Measurements from ENCODE around the gene CDK5RAP2.
"Not testable (repeated sequence)": the region's sequence is repeated elsewhere in the genome, so short reads cannot be mapped to it uniquely, and the experiment has no call there.

Gene CDK5RAP2

DNA sequence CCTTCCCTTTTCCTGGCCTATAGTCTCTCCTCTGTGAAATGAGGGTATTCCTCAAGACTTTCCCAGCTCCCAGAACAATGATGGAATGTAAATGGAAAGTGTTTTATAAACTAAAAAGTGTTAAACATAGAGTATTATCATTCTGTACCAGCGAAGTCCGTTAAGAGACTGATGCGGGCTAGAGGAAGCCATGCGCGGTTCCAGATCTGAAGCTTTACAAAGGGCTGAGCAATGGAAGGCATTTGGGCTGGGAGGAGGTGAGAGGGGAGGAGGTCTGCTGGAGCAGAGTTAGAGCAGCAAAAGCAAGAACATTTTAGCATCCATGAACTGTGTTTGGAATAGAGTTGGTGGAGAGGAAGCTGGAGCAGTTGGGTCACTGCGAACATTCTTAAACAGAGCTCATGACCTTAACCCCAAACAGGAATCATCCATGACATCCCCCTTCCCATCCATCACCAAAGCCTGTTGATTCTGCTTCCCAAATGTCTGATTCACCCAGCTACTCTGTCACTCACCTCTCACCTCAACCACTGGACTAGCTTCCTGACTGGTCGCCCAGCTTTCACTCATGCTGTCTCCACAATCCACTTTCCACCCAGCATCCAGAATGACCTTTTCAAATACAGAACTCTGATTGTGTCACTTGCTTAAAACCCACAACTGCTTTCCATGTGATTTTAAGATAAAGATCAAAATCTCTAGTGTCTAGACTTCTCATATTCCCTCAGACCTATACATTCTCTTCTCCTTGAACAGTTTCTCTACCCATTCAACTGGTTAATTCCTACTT is 37.1 kb downstream of the CDK5RAP2 start:
- DNase-seq: no peak

DNA sequence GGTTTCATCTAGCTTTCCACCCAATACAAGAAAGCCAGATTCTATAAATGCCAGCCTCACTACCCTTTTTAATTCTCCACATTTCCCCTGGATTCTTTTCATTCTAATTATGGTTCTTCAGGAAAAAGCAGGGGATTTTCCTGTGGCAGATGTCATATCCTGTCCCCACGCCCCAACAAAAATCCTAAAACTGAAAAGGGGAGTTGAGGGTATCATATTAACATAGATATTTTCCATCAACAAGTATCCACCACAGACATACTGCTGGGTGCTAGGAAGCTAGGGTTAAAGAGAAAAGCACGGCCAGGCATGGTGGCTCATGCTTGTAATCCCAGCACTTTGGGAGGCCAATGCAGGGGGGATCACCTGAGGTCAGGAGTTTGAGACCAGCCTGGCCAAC is 38.0 kb downstream of the CDK5RAP2 start:
- DNase-seq: no peak

DNA sequence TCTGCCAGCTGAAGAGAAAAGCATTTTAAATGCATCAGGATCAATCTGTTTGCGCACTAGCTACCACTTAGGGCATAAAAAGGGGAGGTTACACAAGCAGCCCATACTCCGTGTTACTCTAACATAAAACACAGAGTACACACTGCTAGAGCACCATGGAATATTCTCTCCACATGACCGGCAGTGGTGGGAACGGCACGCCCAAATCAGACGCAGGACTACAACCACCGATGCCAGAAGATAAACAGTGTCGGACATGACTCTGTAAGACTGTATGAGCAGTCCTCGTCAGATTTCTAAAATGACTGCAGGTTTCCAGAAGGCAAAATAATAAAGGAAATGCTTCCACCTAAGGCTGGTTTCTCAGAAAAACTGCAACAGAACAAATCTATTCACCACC is 40.0 kb downstream of the CDK5RAP2 start:
- no peak for DNase-seq

DNA sequence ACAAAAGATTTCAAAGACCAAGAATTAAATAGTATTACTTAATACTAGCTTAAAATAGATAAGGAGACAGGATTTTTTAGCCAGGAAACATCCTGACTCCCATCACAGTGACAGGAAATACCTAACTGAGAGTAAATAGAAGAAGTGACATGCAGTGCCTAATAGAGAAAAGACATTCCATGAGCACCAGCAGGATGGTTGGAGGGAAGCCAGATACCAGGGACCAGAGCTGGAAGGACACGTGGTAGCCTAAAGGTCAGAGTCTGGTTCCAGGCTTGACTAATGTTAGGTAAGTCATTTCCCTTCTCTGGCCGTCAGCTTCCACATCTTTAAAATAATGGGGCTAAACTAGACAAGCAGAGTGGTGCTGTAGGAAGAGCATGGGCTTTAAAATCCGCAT is 41.6 kb downstream of the CDK5RAP2 start:
- no peak for DNase-seq

DNA sequence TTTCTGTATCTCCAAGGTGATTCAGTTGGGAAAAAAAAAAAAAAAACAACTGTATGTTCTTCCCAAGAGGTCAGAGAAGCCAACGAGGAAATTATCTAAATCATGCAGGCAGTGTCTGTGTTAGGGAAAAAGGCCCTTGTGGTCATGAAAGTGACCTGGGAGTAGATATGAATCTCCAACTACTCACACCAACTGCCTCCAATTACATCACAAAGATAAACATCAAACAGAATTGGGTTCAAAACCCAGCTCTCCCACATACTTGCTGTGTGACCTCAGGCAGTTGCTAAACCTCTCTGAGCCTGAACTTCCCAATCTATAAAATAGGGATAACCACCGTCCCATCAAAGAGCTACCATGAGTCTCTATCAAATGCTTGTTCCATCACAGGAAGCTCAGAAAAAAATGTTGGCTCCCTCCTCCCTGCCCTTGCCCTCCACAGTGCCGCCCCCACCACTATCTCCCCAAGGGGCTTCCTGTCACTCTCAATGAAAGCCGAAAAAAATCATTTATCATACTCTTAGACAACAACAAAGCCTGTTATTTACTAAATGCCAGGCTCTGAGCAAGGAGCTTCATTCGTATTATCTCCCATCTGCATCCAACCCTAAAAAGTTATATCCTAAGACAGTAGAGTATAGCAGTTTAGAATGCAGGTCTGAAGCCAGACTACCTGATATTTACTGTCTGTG is 42.9 kb downstream of the CDK5RAP2 start:
- DNase-seq: no peak

GRCh38 chr9:120536094-120536493 is 43.9 kb downstream of the CDK5RAP2 start:
- DNase-seq: no peak

GRCh38 chr9:120534266-120534665 is 45.7 kb downstream of the CDK5RAP2 start:
- no peak for DNase-seq

DNA sequence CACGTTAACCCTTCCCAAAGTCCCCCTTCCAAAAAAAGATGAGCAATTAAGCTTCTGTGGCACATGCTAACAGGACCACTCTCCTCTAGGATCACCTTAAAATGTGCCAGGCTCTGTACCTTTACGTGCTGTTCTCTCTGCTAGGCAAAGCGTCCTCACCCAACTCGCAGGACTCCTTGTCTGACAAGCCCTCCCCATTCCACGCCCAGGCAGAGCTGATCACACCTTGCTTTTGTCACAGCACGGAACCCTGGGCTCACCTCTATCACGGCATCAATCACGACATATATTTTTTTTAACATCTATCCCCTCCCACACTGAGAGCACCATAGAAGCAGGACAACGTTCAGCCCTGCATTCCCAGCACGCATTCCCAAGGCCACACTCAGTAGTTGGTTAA is 47.1 kb downstream of the CDK5RAP2 start:
- DNase-seq: no peak

DNA sequence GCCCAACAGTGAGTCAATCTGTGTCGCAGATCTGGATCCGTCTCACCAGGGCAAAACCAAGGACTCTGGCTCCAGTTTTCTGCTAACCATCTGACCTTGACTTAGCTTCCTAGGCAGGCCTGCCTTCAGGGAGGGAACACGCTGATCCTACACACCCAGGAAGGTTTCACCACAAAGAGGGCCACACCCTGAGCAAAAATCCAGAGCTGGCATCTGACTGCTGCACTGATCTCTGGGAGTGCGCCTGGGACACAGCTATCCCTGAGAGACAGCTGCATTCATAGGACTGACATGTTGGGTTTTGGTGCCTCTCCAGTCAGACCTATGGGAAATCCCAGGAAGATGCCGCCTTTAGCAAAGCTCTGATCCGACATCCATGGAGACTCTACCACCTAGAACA is 47.5 kb downstream of the CDK5RAP2 start:
- no peak for DNase-seq

- peak; percentile 42 to 48 (median 43) for DNase-seq
Measured at GRCh38 chr9:120531683-120532300, 48.2 kb downstream of the CDK5RAP2 start.

DNA sequence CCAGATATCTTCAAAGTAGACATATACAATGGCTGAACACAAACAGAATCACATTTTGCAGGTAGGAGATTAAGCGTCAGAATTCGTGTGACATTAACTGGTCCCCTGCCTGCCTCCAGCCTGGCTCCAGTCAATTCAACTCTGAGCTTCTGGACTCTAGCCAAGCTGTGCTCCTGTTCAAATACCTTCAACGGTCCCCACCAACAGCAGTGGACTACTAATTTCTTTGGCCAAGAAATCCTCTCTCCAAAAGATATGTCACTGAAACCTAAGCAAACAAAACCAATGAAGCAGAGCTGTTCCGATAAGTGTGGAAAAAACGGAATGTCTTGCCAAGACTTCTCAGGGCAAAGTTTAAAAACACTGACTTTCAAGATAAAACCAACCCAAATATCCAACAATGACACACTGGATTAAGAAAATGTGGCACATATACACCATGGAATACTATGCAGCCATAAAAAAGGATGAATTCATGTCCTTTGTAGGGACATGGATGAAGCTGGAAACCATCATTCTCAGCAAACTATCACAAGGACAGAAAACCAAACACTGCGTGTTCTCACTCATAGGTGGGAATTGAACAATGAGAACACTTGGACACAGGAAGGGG is 49.6 kb downstream of the CDK5RAP2 start:
- not testable (repeated sequence) for DNase-seq

GRCh38 chr9:120528829-120529228 is 51.1 kb downstream of the CDK5RAP2 start:
- DNase-seq: no peak

DNA sequence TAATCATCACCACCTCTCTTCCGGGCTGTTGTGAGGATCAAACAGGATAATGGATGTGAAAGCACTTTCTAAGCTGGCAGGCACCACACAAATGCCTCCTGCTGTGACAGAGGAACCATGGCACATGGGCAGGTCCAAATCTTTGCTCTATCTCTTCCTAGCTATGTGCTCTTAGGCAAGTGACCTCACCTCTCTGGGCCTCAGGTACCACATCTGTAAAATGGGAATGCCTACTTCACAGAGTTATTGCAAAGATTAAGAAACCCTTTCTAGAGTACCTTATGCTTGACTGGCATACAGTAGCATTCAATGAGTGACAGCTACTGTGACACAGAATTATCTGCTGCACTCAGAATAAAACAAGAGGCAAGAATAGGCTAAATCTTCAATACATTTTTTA is 51.6 kb downstream of the CDK5RAP2 start:
- DNase-seq: no peak

DNA sequence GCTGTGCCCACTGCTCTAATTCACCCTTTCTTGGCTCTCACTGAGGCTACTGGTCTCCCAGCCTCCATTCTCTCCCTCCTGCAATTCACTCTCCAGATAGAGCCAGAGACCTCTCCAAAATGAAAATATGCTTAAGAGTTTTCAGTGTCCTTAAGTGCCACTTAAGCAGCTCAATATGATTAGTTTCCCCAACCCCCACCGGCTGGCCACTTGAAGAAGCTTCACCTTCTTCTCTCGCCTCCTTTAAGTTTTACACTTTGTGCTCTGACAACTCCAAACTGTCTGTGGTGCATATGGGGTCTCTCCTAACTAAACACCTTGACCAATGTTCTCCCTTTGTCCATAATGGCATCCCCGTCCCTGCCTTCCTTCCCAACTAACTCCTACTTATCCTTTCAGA is 53.4 kb downstream of the CDK5RAP2 start:
- no peak for DNase-seq

DNA sequence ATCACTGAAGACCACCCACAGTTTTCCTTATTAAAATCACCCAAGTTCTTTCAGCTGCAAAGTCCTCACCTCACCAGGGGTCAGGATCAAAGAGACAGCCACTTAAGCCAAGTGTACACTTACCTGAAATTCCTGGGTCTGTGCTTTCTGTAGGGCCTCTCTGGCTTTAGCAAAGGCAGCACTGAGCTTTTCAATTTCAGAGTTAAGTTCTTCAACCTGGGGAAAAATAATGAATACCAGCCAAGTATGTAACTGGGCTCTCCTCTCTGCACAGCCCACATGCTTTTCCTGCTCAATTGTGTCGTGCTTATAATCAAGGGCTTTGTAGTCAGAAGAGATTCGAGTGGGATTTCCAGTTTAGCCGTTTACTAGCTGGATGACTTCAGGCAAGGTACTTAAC is 55.1 kb downstream of the CDK5RAP2 start:
- DNase-seq: no peak

GRCh38 chr9:120524038-120524437 is 55.9 kb downstream of the CDK5RAP2 start:
- DNase-seq: no peak

DNA sequence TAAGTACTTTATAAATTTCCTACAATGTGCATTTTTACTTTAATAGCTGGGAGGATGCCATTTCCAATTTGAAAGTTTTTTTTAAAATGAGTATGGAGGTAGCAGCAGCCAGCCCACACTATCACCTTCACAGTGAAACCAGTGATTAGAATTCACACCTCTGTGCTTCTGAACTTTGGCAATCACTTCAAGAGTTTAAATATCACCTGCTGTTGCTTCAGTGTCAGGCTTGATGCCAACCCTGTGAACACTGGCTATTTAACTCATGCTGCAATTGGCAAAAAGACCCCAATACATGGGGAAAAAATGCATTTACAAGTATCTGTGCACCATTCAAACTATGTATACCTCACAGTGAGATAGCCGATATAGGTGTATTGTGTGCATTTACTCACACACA is 57.4 kb downstream of the CDK5RAP2 start:
- DNase-seq: no peak

DNA sequence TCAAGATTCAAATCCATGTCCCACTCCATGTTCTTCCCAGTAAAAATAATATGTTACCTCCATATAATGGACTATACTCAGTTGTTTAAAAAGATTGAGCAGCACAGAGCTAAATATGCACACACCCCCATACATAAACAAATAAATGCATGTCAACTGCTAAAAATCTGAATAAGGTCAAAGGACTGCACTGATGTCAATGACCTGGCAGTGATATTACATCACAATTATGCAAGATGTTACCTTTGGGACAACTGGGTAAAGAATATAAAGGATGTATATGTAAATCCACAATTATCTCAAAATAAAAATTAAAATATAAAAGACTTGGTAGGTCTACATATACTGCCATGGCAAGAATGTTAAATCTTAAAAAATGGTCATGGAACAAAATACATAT is 57.9 kb downstream of the CDK5RAP2 start:
- DNase-seq: no peak

GRCh38 chr9:120521101-120521500 is 58.9 kb downstream of the CDK5RAP2 start:
- DNase-seq: peak; percentile 19 to 33 (median 20)

DNA sequence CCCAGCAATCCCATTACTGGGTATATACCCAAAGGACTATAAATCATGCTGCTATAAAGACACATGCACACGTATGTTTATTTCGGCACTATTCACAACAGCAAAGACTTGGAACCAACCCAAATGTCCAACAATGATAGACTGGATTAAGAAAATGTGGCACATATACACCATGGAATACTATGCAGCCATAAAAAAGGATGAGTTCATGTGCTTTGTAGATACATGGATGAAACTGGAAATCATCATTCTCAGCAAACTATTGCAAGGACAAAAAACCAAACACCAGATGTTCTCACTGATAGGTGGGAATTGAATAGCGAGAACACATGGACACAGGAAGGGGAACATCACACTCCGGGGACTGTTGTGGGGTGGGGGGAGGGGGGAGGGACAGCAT is 64.0 kb downstream of the CDK5RAP2 start:
- not testable (repeated sequence) for DNase-seq

DNA sequence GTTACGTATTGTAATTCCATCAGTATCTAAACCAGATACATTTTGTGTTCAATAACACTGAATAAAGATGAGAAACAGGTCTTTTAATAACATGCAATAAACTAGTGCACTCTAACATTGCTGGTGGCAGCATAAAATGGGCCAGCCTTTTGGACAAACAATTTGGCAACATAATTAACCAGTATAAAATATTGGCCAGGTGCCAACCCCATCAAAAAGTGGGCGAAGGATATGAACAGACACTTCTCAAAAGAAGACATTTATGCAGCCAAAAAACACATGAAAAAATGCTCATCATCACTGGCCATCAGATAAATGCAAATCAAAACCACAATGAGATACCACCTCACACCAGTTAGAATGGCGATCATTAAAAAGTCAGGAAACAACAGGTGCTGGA is 64.5 kb downstream of the CDK5RAP2 start:
- not testable (repeated sequence) for DNase-seq

DNA sequence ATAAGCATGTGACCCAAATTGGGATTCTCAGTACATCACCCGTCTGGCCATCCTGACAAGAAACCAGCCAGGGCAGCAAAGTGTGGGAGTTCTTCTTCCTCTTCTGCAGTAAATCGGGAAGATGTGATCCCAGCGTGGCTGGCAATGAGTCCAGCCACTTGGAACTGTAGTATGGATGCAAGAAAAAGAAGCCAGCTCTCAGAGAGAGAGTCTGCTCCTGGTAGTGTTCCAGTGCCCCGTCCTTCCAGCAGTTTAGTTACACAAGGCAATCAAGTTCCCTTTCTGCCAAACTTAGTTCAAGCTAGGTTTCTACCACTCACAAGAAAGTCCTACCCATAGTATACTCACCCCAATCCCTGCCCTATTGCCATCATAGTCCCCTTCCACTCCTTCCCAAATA is 65.6 kb downstream of the CDK5RAP2 start:
- DNase-seq: no peak

DNA sequence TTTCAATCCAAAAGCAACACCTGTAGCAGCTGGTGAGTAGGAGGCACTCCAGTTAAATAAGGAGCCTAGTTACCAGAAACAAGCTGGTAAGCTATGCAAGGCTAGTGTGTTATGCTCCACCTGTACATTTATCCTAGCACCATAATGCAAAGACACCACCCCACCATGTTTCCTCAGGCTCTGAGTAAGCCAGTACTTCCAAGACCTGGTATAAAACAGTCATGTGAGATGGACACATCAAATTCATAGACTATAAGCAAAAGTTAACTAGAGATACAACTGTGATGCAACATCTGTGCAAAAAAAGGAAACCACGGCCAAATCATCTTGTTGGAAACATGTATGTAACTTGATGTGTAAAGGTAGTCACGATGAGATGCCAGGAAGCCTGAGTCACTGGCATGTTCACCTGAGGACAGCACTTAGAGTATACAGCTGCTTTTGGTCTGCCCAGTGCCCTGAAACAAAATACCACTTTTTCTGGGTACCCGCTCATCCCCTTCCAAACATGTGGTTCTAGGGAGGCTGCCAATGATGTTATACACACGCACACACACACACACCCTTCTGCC is 66.1 kb downstream of the CDK5RAP2 start:
- DNase-seq: no peak

All from suppressor macrophage treated with lipopolysaccharide for 1 hour (primary cell).